Astrocyte (in vitro differentiated cells and primary cell): ENCODE results near the gene JAKMIP3. TPM values are rescaled to one million over a fixed set of nuclear protein-coding genes. Genes with fewer than 3 reads are reported as not detected.

Experiments used
- DNase-seq: peaks from one replicate; pipeline ENCODE4 v3.0.0-alpha.2; 2010; ENCODE audit warnings: low read depth
- FAIRE-seq: peaks from 2 replicates; lab custom pipeline; 2011; peaks lifted over from hg19 to GRCh38; lab: Jason Lieb, UNC
- H2AFZ ChIP-seq: 2 replicates; pipeline ENCODE4 v1.6.0; 2012; ENCODE audit warnings: low read depth, low read length, inconsistent platforms
- H3K27ac ChIP-seq: 2 replicates; pipeline ENCODE4 v1.5.1; 2011; ENCODE audit warnings: low read depth, low read length, inconsistent platforms
- H3K27me3 ChIP-seq: 2 replicates; pipeline ENCODE4 v1.6.0; 2011; ENCODE audit warnings: low read length, inconsistent platforms; ENCODE audit not compliant: insufficient read depth
- H3K36me3 ChIP-seq: 2 replicates; pipeline ENCODE4 v1.5.1; 2011; ENCODE audit warnings: low read length, inconsistent platforms; ENCODE audit not compliant: insufficient read depth
- H3K4me1 ChIP-seq: 2 replicates; pipeline ENCODE4 v1.5.1; 2011; ENCODE audit warnings: low read length, inconsistent platforms; ENCODE audit not compliant: insufficient read depth
- H3K4me2 ChIP-seq: 2 replicates; pipeline ENCODE4 v1.6.0; 2012; ENCODE audit warnings: low read length, inconsistent platforms
- H3K4me3 ChIP-seq: 2 replicates; pipeline ENCODE4 v1.5.1; 2011; ENCODE audit warnings: low read depth, mild to moderate bottlenecking, low read length, inconsistent platforms; ENCODE audit not compliant: insufficient read depth
- H3K79me2 ChIP-seq: 2 replicates; pipeline ENCODE4 v1.6.0; 2012; ENCODE audit warnings: mild to moderate bottlenecking, low read length, inconsistent platforms; ENCODE audit not compliant: insufficient read depth
- H3K9ac ChIP-seq: 2 replicates; pipeline ENCODE4 v1.6.0; 2012; ENCODE audit warnings: mild to moderate bottlenecking, low read length, inconsistent platforms
- H3K9me3 ChIP-seq: 2 replicates; pipeline ENCODE4 v1.5.1; 2012; ENCODE audit warnings: low read depth, mild to moderate bottlenecking, low read length, inconsistent platforms; ENCODE audit not compliant: insufficient read depth
- H4K20me1 ChIP-seq: 2 replicates; pipeline ENCODE4 v1.6.0; 2012; ENCODE audit warnings: low read length, inconsistent platforms; ENCODE audit not compliant: insufficient read depth
- H3K27ac Mint-ChIP-seq: one replicate; pipeline ENCODE4 v1.8.0; 2021; ENCODE audit warnings: mild to moderate bottlenecking, mixed read lengths; ENCODE audit not compliant: unreplicated experiment
- H3K27me3 Mint-ChIP-seq: one replicate; pipeline ENCODE4 v1.8.0; 2021; ENCODE audit warnings: low read depth, mixed read lengths; ENCODE audit not compliant: unreplicated experiment
- H3K36me3 Mint-ChIP-seq: one replicate; pipeline ENCODE4 v1.8.0; 2021; ENCODE audit warnings: low read depth, mixed read lengths; ENCODE audit not compliant: unreplicated experiment
- H3K4me1 Mint-ChIP-seq: one replicate; pipeline ENCODE4 v1.8.0; 2021; ENCODE audit warnings: low read depth, mixed read lengths; ENCODE audit not compliant: unreplicated experiment
- H3K4me3 Mint-ChIP-seq: one replicate; pipeline ENCODE4 v1.8.0; 2021; ENCODE audit warnings: mild to moderate bottlenecking, moderate library complexity, mixed read lengths; ENCODE audit not compliant: unreplicated experiment
- H3K9me3 Mint-ChIP-seq: one replicate; pipeline ENCODE4 v1.8.0; 2021; ENCODE audit warnings: mild to moderate bottlenecking, mixed read lengths; ENCODE audit not compliant: unreplicated experiment
- EZH2 ChIP-seq: IDR thresholded peaks from 2 replicates; pipeline ENCODE4 v1.6.1; 2012; ENCODE audit warnings: mild to moderate bottlenecking, low read length, inconsistent platforms; ENCODE audit not compliant: insufficient read depth
- total RNA-seq: library from RNA; stranded (reverse); gene quantifications from 2 replicates; pipeline ENCODE4 v1.2.1, GENCODE V29; 2021
- TF ChIP-seq, protein P1 (sequence below): IDR thresholded peaks from 2 replicates; pipeline ENCODE4 v1.5.1; 2011; ENCODE audit warnings: low read depth, mild to moderate bottlenecking, inconsistent platforms, low read length, moderate library complexity; ENCODE audit not compliant: insufficient read depth

Gene JAKMIP3
- total RNA-seq, 1 donor from 2014 or later, result 0.54 TPM

DNA sequence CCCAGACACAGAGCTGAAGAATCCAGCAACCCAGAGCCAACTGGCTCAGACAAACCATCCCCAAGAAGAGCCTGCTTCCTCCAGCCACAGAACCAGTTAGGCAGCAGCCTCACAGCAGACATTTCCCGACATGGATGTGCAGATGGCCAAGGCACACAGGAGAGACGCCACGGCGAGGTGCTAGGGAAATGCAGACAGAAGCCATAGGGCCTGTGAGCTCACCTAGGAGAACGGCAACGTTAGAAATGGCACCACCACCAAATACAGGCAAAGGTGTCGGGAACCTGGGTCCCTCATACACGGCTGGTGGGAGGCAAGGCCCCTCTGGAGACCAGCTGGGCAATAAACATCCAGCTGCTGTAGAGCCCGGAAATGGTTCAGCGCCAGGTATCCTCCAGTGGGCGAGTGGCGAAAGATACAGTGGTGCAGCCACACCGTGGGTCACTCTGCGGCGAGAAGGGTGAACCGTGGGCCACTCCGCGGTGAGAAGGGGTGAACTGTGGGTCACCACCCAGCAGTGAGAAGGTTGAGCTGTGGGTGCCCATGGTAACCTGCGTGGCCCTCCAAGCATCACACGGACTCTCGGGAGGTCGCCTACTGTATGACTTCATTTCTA is 31.2 kb downstream of the JAKMIP3 start:
- peaks cover 4% of the 10 kb centered on the region for H3K36me3 Mint-ChIP-seq
- no peak overlapping the region for H3K27ac Mint-ChIP-seq

DNA sequence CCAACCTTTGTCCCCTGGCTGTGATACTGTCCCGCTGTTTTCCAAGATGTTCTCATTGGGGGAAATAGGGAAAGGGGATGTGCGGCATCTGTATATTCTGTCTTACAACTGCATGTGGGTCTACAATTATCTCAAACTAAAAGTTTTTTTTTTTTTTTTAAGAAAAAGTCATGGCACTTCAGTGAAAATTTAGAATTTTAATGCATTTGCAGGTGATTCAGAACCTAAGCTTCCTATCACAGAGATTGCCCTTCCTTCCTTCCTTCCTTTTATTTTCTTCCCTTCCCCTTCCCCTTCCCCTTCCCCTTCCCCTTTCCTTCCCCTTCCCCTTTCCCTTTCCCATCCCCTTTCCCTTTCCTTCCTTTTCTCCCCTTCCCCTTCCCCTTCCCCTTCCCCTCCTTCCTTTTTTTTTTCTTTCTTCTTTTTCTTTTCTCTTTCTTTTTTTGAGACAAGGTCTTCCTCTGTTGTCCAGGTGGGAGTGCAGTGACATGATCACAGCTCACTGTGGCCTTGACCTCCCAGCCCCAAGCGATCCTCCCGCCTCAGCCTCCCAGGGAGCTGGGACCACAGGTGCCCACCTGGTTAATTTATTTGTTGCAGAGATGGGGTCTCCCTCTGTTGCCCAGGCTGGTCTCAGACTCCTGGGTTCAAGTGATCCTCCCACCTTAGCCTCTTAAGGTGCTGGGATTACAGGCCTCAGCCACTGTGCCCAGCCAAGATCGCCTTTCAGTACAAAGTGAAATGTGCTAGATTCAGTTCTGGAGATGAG is 32.0 kb downstream of the JAKMIP3 start:
- Histone ChIP-seq H3K9ac (no peak overlapping the region), H3K27me3 (no peaks in the 10 kb centered on the region), H3K4me1 (no peaks in the 10 kb centered on the region), H3K79me2 (no peaks in the 10 kb centered on the region), H3K4me3 (no peak overlapping the region), H3K9me3 (no peaks in the 10 kb centered on the region), H3K36me3 (no peaks in the 10 kb centered on the region), H3K27ac (no peak overlapping the region), H4K20me1 (no peaks in the 10 kb centered on the region), H2AFZ (no peak overlapping the region), H3K4me2 (no peak overlapping the region)
- Mint-ChIP-seq H3K4me3 (no peak overlapping the region), H3K9me3 (peaks cover 2% of the 10 kb centered on the region), H3K4me1 (peaks cover 11% of the 10 kb centered on the region), H3K36me3 (peaks cover 1% of the 10 kb centered on the region), H3K27me3 (peaks cover 45% of the 10 kb centered on the region), H3K27ac (no peak overlapping the region)
- no peak for FAIRE-seq
- TF ChIP-seq, protein P1, sequence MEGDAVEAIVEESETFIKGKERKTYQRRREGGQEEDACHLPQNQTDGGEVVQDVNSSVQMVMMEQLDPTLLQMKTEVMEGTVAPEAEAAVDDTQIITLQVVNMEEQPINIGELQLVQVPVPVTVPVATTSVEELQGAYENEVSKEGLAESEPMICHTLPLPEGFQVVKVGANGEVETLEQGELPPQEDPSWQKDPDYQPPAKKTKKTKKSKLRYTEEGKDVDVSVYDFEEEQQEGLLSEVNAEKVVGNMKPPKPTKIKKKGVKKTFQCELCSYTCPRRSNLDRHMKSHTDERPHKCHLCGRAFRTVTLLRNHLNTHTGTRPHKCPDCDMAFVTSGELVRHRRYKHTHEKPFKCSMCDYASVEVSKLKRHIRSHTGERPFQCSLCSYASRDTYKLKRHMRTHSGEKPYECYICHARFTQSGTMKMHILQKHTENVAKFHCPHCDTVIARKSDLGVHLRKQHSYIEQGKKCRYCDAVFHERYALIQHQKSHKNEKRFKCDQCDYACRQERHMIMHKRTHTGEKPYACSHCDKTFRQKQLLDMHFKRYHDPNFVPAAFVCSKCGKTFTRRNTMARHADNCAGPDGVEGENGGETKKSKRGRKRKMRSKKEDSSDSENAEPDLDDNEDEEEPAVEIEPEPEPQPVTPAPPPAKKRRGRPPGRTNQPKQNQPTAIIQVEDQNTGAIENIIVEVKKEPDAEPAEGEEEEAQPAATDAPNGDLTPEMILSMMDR, result no peak
- no peak for TF ChIP-seq EZH2
- DNase-seq, result no peak

More for the DNA sequence above, 31.2 kb downstream of the JAKMIP3 start:
- H3K9me3 Mint-ChIP-seq, result peaks cover 8% of the 10 kb centered on the region
- peaks cover 11% of the 10 kb centered on the region for H3K4me1 Mint-ChIP-seq
- no peaks in the 10 kb centered on the region for H4K20me1 ChIP-seq
- H3K27me3 Mint-ChIP-seq, result peaks cover 47% of the 10 kb centered on the region
- FAIRE-seq, result no peak
- H3K4me3 ChIP-seq, result no peak overlapping the region
- H3K36me3 ChIP-seq, result no peaks in the 10 kb centered on the region
- H3K9ac ChIP-seq, result no peak overlapping the region
- H3K4me2 ChIP-seq, result no peak overlapping the region
- no peak overlapping the region for H3K4me3 Mint-ChIP-seq
- TF ChIP-seq EZH2, result no peak
- TF ChIP-seq, protein P1, result no peak
- no peaks in the 10 kb centered on the region for H3K27me3 ChIP-seq
- no peaks in the 10 kb centered on the region for H3K4me1 ChIP-seq
- no peaks in the 10 kb centered on the region for H3K9me3 ChIP-seq
- no peak overlapping the region for H2AFZ ChIP-seq
- H3K79me2 ChIP-seq, result no peaks in the 10 kb centered on the region
- H3K27ac ChIP-seq, result no peak overlapping the region
- DNase-seq, result no peak
